ENCODE data around the gene PPFIA2.

GRCh38 chr12:81440001-81440400 lies 319.1 kb downstream of the PPFIA2 start:
- no peak for TF ChIP-seq POLR2A (IDR thresholded peaks at IDR 0.05)
- TF ChIP-seq, protein P1, sequence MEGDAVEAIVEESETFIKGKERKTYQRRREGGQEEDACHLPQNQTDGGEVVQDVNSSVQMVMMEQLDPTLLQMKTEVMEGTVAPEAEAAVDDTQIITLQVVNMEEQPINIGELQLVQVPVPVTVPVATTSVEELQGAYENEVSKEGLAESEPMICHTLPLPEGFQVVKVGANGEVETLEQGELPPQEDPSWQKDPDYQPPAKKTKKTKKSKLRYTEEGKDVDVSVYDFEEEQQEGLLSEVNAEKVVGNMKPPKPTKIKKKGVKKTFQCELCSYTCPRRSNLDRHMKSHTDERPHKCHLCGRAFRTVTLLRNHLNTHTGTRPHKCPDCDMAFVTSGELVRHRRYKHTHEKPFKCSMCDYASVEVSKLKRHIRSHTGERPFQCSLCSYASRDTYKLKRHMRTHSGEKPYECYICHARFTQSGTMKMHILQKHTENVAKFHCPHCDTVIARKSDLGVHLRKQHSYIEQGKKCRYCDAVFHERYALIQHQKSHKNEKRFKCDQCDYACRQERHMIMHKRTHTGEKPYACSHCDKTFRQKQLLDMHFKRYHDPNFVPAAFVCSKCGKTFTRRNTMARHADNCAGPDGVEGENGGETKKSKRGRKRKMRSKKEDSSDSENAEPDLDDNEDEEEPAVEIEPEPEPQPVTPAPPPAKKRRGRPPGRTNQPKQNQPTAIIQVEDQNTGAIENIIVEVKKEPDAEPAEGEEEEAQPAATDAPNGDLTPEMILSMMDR (IDR thresholded peaks at IDR 0.05) = no peak
